SH-SY5Y (cell line): ENCODE results near the gene DQX1.

ENCODE experiments used
- GATA2 ChIP-seq: IDR thresholded peaks from 2 replicates; pipeline ENCODE4 v1.6.1; 2011; ENCODE audit warnings: mild to moderate bottlenecking, low read depth, low read length
- GATA3 ChIP-seq: IDR thresholded peaks from 2 replicates; pipeline ENCODE4 v1.6.1; 2011; ENCODE audit warnings: low read depth, mild to moderate bottlenecking, low read length, moderate library complexity

DNA sequence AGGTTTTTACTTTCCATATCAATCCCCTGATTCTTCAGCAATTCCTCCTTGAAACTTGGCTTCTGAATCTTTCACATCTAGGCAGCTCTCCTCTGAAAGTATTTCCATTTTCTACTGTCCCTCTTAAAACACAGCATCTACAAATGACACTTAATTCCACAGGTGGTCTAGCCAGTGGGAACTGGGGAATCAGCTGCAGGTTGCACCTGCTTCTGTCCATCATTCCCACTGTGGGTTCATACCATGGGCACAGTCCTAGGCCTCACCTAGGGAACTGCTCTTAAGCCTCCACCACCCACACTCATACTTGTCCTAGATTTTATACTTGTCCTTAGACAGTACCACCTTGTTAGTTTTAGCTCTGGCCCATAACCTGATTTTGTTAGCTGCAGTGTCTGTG is 25.5 kb upstream of the DQX1 start:
- TF ChIP-seq GATA3, result no peak
- TF ChIP-seq GATA2, result no peak
